ENCODE data around the gene TOMM5. TPM values are rescaled to one million over a fixed set of nuclear protein-coding genes. Genes with fewer than 3 reads are reported as not detected.

TOMM5 gene
- polyA plus RNA-seq, 2 of the 4 experiments (the other 2 are of a cell fraction), result 338 to 339 TPM

DNA sequence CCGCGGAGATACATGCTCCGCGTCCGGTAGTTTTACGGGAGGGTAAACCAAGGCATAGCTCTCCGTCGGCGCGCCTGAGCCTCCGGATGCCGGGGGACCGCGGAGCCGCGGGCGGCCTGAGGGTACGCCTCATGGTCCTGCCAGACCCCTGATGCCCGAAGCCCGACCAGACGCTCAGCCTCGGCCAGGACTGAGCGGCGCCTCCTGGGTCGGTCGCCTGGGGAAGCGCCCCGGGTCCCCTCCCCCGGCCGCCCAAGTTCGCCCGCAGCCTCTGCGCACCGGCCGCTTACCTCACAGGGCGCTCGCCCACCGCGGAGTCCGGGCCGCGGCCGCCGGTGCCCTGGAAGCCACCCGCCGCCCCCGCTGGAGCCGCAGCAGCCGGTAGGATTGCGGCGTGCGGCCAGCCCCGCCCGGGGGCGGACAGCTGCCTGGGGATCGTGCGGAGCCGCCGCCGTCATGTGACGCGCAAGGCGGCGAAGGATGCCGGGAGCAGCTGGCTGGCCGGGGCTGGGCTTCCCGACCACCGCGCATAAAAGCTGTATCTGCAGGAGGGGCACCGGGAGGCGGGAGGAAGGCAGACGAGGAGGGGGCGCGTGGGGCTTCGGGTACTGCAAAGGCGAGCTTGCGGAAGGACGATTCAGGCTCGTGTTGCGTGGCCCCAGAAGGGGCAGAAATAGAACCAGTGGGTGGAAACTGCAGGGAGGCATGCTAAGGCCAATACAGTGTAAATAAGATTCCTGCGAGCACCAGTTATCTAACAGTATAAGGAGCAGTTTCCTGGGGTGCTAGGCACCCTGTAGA, 16.3 kb downstream of the TOMM5 start, which contains the start of gene FBXO10:
Gene FBXO10 (minus strand): TSS at position 460 of the 801 bp plus-strand sequence. CDS start 34,612 bp downstream, outside the sequence.
- no peaks in the 10 kb centered on the region for H3K9me3 ChIP-seq
- CTCF ChIA-PET, result interaction anchor here (0.6 to 1.9 kb wide), 9 partner anchors 13 to 241 kb away, joined by 3 to 8 read pairs (median 5); partner anchors contain the start of gene TOMM5
- peak within 1 kb of the TSS; percentile 95 for H3K4me2 ChIP-seq
- FAIRE-seq, result no peak
- POLR2A ChIA-PET, result interaction anchor here (1.1 to 2.8 kb wide), 4 partner anchors 10 to 111 kb away, joined by 3 to 24 read pairs (median 4); partner anchors contain the start of genes TOMM5 and ZBTB5
- peak within 1 kb of the TSS; percentile 90 to 98 for H3K27ac ChIP-seq
- peak within 1 kb of the TSS; percentile 86 for H3K4me3 ChIP-seq
- WGBS (ENCODE audit: missing lambda C conversion rate), result 2% methylated on average over 33 of the region's 81 CpGs
- DNase-seq (ENCODE audit: low read depth in 1 of 2, low spot score in 1 of 2), result peak; percentile 30 to 69
- peak; percentile 92 for ATAC-seq
- peaks cover 13% of the 10 kb centered on the region; the same call in 2 of the 3 replicates for H3K4me1 ChIP-seq
- TF ChIP-seq PHF8 (IDR thresholded peaks at IDR 0.05; ENCODE audit: borderline replicate concordance, low read depth) (peak; percentile 37; the same call in 1 of the 2 replicates), POLR2AphosphoS2 (conservative IDR thresholded peaks at IDR 0.05; ENCODE audit: low read length) (no peak), CEBPB (IDR thresholded peaks at IDR 0.05) (no peak), FOXS1 (CRISPR knock-in tag; IDR thresholded peaks at IDR 0.05) (no peak), ZC3H11A (IDR thresholded peaks at IDR 0.05) (no peak), TP53 (CRISPR knock-in tag; IDR thresholded peaks at IDR 0.05) (no peak), RNF2 (IDR thresholded peaks at IDR 0.05; ENCODE audit: borderline replicate concordance, low read depth) (no peak), EHF (CRISPR knock-in tag; IDR thresholded peaks at IDR 0.05) (no peak), BHLHE40 (IDR thresholded peaks at IDR 0.05; ENCODE audit: low read depth, low read length) (no peak), CBX2 (IDR thresholded peaks at IDR 0.05; ENCODE audit: borderline replicate concordance, low read depth) (no peak), CBX8 (IDR thresholded peaks at IDR 0.05) (no peak), ESRRA (IDR thresholded peaks at IDR 0.05; ENCODE audit: borderline replicate concordance, low read length) (no peak), ZFP36 (IDR thresholded peaks at IDR 0.05; ENCODE audit: borderline replicate concordance, partially characterized antibody) (no peak), CHD4 (IDR thresholded peaks at IDR 0.05; ENCODE audit: borderline replicate concordance) (no peak), ZNF302 (CRISPR knock-in tag; IDR thresholded peaks at IDR 0.05) (no peak), MYC (IDR thresholded peaks at IDR 0.05; ENCODE audit: borderline replicate concordance, low read length) (no peak), NFE2L2 (conservative IDR thresholded peaks at IDR 0.05; ENCODE audit: low read length) (no peak), EHMT2 (IDR thresholded peaks at IDR 0.05; ENCODE audit: low read depth) (no peak), TFCP2L1 (CRISPR knock-in tag; IDR thresholded peaks at IDR 0.05) (no peak), NPAS2 (CRISPR knock-in tag; IDR thresholded peaks at IDR 0.05; ENCODE audit: borderline replicate concordance) (no peak), CHD2 (IDR thresholded peaks at IDR 0.05; ENCODE audit: low read length, partially characterized antibody) (no peak), HOXA7 (CRISPR knock-in tag; IDR thresholded peaks at IDR 0.05) (no peak), HEYL (CRISPR knock-in tag; IDR thresholded peaks at IDR 0.05) (no peak), GATA3 (IDR thresholded peaks at IDR 0.05; ENCODE audit: borderline replicate concordance) (0 out of 2 replicates have a peak, but pooled peaks have one; percentile 22), MAZ (IDR thresholded peaks at IDR 0.05; ENCODE audit: borderline replicate concordance, low read depth, low read length) (no peak), RAD21 (conservative IDR thresholded peaks at IDR 0.05 in 1 of 2, IDR thresholded peaks at IDR 0.05 in 1 of 2) (no peak), RFX5 (IDR thresholded peaks at IDR 0.05) (no peak), POLR2A (IDR thresholded peaks at IDR 0.05; ENCODE audit: low read length) (peak; percentile 49)
- TF ChIP-seq, protein P1, sequence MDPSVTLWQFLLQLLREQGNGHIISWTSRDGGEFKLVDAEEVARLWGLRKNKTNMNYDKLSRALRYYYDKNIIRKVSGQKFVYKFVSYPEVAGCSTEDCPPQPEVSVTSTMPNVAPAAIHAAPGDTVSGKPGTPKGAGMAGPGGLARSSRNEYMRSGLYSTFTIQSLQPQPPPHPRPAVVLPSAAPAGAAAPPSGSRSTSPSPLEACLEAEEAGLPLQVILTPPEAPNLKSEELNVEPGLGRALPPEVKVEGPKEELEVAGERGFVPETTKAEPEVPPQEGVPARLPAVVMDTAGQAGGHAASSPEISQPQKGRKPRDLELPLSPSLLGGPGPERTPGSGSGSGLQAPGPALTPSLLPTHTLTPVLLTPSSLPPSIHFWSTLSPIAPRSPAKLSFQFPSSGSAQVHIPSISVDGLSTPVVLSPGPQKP (IDR thresholded peaks at IDR 0.05; ENCODE audit: low read depth, low read length), result no peak
- TF ChIP-seq, protein P2, sequence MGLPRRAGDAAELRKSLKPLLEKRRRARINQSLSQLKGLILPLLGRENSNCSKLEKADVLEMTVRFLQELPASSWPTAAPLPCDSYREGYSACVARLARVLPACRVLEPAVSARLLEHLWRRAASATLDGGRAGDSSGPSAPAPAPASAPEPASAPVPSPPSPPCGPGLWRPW (IDR thresholded peaks at IDR 0.05), result no peak
- TF ChIP-seq, protein P3, sequence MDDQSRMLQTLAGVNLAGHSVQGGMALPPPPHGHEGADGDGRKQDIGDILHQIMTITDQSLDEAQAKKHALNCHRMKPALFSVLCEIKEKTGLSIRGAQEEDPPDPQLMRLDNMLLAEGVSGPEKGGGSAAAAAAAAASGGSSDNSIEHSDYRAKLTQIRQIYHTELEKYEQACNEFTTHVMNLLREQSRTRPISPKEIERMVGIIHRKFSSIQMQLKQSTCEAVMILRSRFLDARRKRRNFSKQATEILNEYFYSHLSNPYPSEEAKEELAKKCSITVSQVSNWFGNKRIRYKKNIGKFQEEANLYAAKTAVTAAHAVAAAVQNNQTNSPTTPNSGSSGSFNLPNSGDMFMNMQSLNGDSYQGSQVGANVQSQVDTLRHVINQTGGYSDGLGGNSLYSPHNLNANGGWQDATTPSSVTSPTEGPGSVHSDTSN (IDR thresholded peaks at IDR 0.05), result peak; percentile 39; the same call in 1 of the 2 replicates
- TF ChIP-seq, protein P4, sequence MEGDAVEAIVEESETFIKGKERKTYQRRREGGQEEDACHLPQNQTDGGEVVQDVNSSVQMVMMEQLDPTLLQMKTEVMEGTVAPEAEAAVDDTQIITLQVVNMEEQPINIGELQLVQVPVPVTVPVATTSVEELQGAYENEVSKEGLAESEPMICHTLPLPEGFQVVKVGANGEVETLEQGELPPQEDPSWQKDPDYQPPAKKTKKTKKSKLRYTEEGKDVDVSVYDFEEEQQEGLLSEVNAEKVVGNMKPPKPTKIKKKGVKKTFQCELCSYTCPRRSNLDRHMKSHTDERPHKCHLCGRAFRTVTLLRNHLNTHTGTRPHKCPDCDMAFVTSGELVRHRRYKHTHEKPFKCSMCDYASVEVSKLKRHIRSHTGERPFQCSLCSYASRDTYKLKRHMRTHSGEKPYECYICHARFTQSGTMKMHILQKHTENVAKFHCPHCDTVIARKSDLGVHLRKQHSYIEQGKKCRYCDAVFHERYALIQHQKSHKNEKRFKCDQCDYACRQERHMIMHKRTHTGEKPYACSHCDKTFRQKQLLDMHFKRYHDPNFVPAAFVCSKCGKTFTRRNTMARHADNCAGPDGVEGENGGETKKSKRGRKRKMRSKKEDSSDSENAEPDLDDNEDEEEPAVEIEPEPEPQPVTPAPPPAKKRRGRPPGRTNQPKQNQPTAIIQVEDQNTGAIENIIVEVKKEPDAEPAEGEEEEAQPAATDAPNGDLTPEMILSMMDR (IDR thresholded peaks at IDR 0.05), result no peak
- TF ChIP-seq, protein P5, sequence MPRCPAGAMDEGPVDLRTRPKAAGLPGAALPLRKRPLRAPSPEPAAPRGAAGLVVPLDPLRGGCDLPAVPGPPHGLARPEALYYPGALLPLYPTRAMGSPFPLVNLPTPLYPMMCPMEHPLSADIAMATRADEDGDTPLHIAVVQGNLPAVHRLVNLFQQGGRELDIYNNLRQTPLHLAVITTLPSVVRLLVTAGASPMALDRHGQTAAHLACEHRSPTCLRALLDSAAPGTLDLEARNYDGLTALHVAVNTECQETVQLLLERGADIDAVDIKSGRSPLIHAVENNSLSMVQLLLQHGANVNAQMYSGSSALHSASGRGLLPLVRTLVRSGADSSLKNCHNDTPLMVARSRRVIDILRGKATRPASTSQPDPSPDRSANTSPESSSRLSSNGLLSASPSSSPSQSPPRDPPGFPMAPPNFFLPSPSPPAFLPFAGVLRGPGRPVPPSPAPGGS (IDR thresholded peaks at IDR 0.05), result 0 out of 3 replicates have a peak, but pooled peaks have one; percentile 60
- TF ChIP-seq, protein P6, sequence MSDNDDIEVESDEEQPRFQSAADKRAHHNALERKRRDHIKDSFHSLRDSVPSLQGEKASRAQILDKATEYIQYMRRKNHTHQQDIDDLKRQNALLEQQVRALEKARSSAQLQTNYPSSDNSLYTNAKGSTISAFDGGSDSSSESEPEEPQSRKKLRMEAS (IDR thresholded peaks at IDR 0.05), result peak; percentile 74
- TF ChIP-seq, protein P7, sequence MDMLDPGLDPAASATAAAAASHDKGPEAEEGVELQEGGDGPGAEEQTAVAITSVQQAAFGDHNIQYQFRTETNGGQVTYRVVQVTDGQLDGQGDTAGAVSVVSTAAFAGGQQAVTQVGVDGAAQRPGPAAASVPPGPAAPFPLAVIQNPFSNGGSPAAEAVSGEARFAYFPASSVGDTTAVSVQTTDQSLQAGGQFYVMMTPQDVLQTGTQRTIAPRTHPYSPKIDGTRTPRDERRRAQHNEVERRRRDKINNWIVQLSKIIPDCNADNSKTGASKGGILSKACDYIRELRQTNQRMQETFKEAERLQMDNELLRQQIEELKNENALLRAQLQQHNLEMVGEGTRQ (IDR thresholded peaks at IDR 0.05), result peak; percentile 56

All from A549 (cell line).